Measurements from ENCODE around the gene PLA2G2A. TPM values are rescaled to one million over a fixed set of nuclear protein-coding genes. Genes with fewer than 3 reads are reported as not detected.

The PLA2G2A gene
- total and polyA plus RNA-seq, 4 donors, result 441 to 1,724 (median 1,565) TPM; not detected in 1

DNA sequence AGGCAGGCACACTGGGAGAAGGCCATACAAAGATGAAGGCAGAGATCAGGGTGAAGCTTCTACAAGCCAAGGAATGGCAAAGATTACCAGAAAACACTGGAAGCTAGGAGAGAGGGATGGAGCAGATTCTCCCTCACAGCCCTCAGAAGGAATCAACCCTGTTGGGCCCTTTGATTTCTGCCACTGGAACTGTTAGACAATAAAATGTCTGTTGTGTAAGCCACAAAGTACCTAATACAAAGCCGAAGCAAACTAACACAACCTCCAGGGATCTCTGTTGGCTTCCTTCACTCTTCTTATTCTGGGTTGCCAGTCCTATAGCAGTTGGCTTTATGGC is 1.7 kb upstream of the PLA2G2A start:
- no peak overlapping the region for H3K9ac ChIP-seq (ENCODE audit: low read depth in 1 of 2, low read length in 2 of 2)
- H3K4me1 ChIP-seq (ENCODE audit: control insufficient read depth in 4 of 4, insufficient read depth in 4 of 4, low read length in 3 of 4), result peaks cover 2 to 33% (median 18%) of the 10 kb centered on the region in 4 donors
- no peak for DNase-seq (ENCODE audit: low spot score)
- H3K4me3 ChIP-seq (ENCODE audit: low read depth in 1 of 3, low read length in 3 of 3), result no peak overlapping the region
- WGBS, result 77% methylated on average over 1 of the region's 1 CpG
- no peaks in the 10 kb centered on the region for H3K9me3 ChIP-seq (ENCODE audit: control insufficient read depth in 4 of 4, low read length in 3 of 4)
- no peaks in the 10 kb centered on the region for H3K27me3 ChIP-seq (ENCODE audit: control insufficient read depth in 4 of 4, insufficient read depth in 4 of 4, low read length in 3 of 4)
- no peak for TF ChIP-seq HNF4G (IDR thresholded peaks at IDR 0.05)
- TF ChIP-seq RXRA (IDR thresholded peaks at IDR 0.05), result no peak
- H3K27ac ChIP-seq (ENCODE audit: low read depth in 1 of 2, low read length in 2 of 2), result no peak overlapping the region
- H3K36me3 ChIP-seq (ENCODE audit: control insufficient read depth in 4 of 4, insufficient read depth in 3 of 4, low read depth in 1 of 4, low read length in 3 of 4), result no peaks in the 10 kb centered on the region

DNA sequence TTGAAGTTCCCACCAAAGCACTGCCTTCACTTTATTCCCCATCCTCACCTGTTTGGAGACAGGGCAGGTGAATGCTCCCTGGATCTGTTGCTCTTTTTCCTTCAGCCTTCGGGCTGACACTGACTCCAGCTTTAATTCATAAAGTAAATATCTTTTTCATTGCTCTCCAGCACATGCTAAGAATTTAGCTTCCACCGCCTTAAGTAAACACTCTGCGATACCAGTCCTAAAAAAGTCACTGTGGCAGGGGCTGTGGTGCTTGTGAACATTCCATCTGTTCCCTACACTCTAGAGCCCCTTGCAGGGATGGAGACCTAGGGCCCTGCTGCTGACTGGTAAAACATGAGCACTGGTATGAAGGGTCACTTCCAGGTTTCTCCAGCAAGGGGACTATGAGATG is 896 bp upstream of the PLA2G2A start:
- H3K27me3 ChIP-seq (ENCODE audit: control insufficient read depth in 4 of 4, insufficient read depth in 4 of 4, low read length in 3 of 4), result no peaks in the 10 kb centered on the region
- H3K4me3 ChIP-seq (ENCODE audit: low read depth in 1 of 3, low read length in 3 of 3), result no peak overlapping the region
- H3K9ac ChIP-seq (ENCODE audit: low read depth in 1 of 2, low read length in 2 of 2), result no peak overlapping the region
- H3K9me3 ChIP-seq (ENCODE audit: control insufficient read depth in 4 of 4, low read length in 3 of 4), result no peaks in the 10 kb centered on the region
- DNase-seq (ENCODE audit: low spot score), result no peak
- TF ChIP-seq GABPA (IDR thresholded peaks at IDR 0.05 in 1 of 2, conservative IDR thresholded peaks at IDR 0.05 in 1 of 2) (no peak), SP1 (IDR thresholded peaks at IDR 0.05) (no peak), RXRA (IDR thresholded peaks at IDR 0.05) (no peak), TAF1 (conservative IDR thresholded peaks at IDR 0.05) (no peak), FOXA1 (IDR thresholded peaks at IDR 0.05) (no peak), NR2F2 (IDR thresholded peaks at IDR 0.05) (no peak), YY1 (IDR thresholded peaks at IDR 0.05) (no peak), HNF4G (IDR thresholded peaks at IDR 0.05) (no peak), HNF4A (conservative IDR thresholded peaks at IDR 0.05) (no peak), JUND (IDR thresholded peaks at IDR 0.05) (no peak), EGR1 (IDR thresholded peaks at IDR 0.05; ENCODE audit: low read depth in 2 of 2) (no peak), RAD21 (IDR thresholded peaks at IDR 0.05) (no peak), FOXA2 (IDR thresholded peaks at IDR 0.05) (no peak)
- TF ChIP-seq, protein P1, sequence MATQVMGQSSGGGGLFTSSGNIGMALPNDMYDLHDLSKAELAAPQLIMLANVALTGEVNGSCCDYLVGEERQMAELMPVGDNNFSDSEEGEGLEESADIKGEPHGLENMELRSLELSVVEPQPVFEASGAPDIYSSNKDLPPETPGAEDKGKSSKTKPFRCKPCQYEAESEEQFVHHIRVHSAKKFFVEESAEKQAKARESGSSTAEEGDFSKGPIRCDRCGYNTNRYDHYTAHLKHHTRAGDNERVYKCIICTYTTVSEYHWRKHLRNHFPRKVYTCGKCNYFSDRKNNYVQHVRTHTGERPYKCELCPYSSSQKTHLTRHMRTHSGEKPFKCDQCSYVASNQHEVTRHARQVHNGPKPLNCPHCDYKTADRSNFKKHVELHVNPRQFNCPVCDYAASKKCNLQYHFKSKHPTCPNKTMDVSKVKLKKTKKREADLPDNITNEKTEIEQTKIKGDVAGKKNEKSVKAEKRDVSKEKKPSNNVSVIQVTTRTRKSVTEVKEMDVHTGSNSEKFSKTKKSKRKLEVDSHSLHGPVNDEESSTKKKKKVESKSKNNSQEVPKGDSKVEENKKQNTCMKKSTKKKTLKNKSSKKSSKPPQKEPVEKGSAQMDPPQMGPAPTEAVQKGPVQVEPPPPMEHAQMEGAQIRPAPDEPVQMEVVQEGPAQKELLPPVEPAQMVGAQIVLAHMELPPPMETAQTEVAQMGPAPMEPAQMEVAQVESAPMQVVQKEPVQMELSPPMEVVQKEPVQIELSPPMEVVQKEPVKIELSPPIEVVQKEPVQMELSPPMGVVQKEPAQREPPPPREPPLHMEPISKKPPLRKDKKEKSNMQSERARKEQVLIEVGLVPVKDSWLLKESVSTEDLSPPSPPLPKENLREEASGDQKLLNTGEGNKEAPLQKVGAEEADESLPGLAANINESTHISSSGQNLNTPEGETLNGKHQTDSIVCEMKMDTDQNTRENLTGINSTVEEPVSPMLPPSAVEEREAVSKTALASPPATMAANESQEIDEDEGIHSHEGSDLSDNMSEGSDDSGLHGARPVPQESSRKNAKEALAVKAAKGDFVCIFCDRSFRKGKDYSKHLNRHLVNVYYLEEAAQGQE (IDR thresholded peaks at IDR 0.05), result no peak
- TF ChIP-seq, protein P2, sequence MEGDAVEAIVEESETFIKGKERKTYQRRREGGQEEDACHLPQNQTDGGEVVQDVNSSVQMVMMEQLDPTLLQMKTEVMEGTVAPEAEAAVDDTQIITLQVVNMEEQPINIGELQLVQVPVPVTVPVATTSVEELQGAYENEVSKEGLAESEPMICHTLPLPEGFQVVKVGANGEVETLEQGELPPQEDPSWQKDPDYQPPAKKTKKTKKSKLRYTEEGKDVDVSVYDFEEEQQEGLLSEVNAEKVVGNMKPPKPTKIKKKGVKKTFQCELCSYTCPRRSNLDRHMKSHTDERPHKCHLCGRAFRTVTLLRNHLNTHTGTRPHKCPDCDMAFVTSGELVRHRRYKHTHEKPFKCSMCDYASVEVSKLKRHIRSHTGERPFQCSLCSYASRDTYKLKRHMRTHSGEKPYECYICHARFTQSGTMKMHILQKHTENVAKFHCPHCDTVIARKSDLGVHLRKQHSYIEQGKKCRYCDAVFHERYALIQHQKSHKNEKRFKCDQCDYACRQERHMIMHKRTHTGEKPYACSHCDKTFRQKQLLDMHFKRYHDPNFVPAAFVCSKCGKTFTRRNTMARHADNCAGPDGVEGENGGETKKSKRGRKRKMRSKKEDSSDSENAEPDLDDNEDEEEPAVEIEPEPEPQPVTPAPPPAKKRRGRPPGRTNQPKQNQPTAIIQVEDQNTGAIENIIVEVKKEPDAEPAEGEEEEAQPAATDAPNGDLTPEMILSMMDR (IDR thresholded peaks at IDR 0.05; ENCODE audit: low read depth, low read length, missing input control), result no peak
- TF ChIP-seq, protein P3, sequence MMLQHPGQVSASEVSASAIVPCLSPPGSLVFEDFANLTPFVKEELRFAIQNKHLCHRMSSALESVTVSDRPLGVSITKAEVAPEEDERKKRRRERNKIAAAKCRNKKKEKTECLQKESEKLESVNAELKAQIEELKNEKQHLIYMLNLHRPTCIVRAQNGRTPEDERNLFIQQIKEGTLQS (IDR thresholded peaks at IDR 0.05), result no peak
- TF ChIP-seq, protein P4, sequence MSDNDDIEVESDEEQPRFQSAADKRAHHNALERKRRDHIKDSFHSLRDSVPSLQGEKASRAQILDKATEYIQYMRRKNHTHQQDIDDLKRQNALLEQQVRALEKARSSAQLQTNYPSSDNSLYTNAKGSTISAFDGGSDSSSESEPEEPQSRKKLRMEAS (IDR thresholded peaks at IDR 0.05), result no peak
- TF ChIP-seq, protein P5, sequence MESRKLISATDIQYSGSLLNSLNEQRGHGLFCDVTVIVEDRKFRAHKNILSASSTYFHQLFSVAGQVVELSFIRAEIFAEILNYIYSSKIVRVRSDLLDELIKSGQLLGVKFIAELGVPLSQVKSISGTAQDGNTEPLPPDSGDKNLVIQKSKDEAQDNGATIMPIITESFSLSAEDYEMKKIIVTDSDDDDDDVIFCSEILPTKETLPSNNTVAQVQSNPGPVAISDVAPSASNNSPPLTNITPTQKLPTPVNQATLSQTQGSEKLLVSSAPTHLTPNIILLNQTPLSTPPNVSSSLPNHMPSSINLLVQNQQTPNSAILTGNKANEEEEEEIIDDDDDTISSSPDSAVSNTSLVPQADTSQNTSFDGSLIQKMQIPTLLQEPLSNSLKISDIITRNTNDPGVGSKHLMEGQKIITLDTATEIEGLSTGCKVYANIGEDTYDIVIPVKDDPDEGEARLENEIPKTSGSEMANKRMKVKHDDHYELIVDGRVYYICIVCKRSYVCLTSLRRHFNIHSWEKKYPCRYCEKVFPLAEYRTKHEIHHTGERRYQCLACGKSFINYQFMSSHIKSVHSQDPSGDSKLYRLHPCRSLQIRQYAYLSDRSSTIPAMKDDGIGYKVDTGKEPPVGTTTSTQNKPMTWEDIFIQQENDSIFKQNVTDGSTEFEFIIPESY (IDR thresholded peaks at IDR 0.05), result no peak
- H3K36me3 ChIP-seq (ENCODE audit: control insufficient read depth in 4 of 4, insufficient read depth in 3 of 4, low read depth in 1 of 4, low read length in 3 of 4), result no peaks in the 10 kb centered on the region
- peak overlapping the region; percentile 33 to 76 for H3K27ac ChIP-seq (ENCODE audit: low read depth in 1 of 2, low read length in 2 of 2)
- peaks cover 3 to 39% (median 25%) of the 10 kb centered on the region in 4 donors for H3K4me1 ChIP-seq (ENCODE audit: control insufficient read depth in 4 of 4, insufficient read depth in 4 of 4, low read length in 3 of 4)
- WGBS, result 73% methylated on average over 3 of the region's 3 CpGs
